Colonic mucosa (tissue), 4 donors: ENCODE data around the gene GPR75. TPM values are rescaled to one million over a fixed set of nuclear protein-coding genes. Genes with fewer than 3 reads are reported as not detected.

Experiments
- DNase-seq: peaks from one replicate; pipeline ENCODE4 v3.0.0-alpha.2; 2020
- H3K27ac ChIP-seq: fragments of 200-600 bp; one replicate; pipeline ENCODE4 v1.8.0; 2021
- H3K27me3 ChIP-seq: fragments of 200-600 bp; one replicate; pipeline ENCODE4 v1.8.0; 2021
- H3K36me3 ChIP-seq: fragments of 200-600 bp; one replicate; pipeline ENCODE4 v1.8.0; 2021
- H3K4me1 ChIP-seq: fragments of 200-600 bp; one replicate; pipeline ENCODE4 v1.8.0; 2021; ENCODE audit warnings: mild to moderate bottlenecking
- H3K4me3 ChIP-seq: fragments of 200-600 bp; one replicate; pipeline ENCODE4 v1.8.0; 2021
- H3K9ac ChIP-seq, 2 donors: one replicate each; pipeline ENCODE4 v1.7.0; 2013; ENCODE audit warnings: control low read depth in 2 of 2, low read depth in 2 of 2, low read length in 2 of 2
- H3K9me3 ChIP-seq: fragments of 200-600 bp; one replicate; pipeline ENCODE4 v1.8.0; 2021
- intact Hi-C: fragments of 100-400 bp; cut with DNase I; formaldehyde crosslinking; loops from one replicate; pipeline ENCODE4 v1.14.1; 2022
- total RNA-seq, 2 donors: library from RNA; stranded (reverse); fragmentation: NEBNext Ultra II Directional in 1 of 2; extraction: Animal tissue kit (Norgen Biotek cat#: 25700) in 1 of 2; gene quantifications; one replicate each; pipeline ENCODE4 v1.2.1, GENCODE V29; 2021
- TF ChIP-seq, protein P1 (sequence below): fragments of 200-600 bp; IDR thresholded peaks from one replicate; pipeline ENCODE4 v1.8.0; 2022; ENCODE audit warnings: antibody characterized with exemption, mild to moderate bottlenecking
- donor health status: healthy.
- donor health status: DM: no; HTN: no; CAD: no.
- donor health status: DM: no; HTN: no; CAD: no.

The GPR75 gene
- 1 to 10 TPM in 1 of 2 donors, under 1 TPM in 1; 0.58 to 1.1 TPM for total RNA-seq

DNA sequence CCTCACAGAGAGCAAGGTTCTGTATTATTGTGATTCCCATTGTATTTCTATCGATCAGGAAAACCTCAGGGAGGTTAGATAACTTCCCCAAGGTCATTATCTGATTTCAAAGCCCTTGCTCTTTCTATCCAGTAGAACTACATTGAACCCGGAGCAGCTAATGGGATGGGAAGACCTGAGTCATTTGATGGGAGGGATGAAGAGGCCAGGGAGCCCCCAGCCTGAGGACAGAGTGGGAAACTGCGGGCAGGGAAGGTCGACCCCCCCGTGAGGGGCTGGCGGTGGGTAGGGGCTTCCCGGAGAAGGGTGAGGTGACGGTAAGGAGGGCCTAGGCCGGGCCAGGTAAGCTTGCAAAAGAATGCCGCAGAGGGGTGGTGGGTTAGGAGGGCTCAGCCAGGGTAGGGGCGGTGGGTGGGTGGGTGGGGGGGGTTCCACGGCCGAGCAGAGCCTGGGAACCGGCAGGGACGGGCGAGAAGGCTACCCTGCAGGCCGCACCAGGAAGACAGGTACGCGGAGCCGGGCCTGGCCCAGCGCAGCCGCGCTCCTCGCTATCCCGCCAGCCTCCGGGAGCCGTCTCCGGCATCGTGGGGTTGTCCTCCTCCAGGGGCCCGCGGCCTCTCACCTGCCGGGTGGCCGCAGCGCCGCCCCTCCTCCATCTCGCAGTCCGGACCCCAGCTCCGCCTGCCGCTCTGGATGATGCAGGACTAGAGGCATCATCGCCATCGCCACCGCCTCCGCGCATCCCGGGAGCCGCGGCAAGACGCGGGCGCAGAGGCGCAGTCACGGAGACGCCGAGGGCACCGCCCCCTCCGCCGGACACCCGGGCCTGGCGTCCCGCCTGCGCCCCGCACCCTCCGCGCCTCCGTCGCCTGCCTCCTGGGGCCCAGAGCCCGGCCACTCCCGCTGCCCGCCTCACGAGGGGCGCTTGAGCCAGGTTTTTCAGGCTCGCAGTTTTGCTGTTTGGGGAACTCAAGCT, at the start of gene GPR75:
TSS of gene GPR75 (minus strand) at position 762 of the 976 bp plus-strand sequence. CDS start 5,211 bp downstream, outside the sequence.
- peak; percentile 17 for DNase-seq
- no peak within 1 kb of the TSS for H3K9ac ChIP-seq
- no peaks in the 10 kb centered on the region for H3K36me3 ChIP-seq
- intact Hi-C loops: no loop called here
- no peaks in the 10 kb centered on the region for H3K27me3 ChIP-seq
- TF ChIP-seq, protein P1, sequence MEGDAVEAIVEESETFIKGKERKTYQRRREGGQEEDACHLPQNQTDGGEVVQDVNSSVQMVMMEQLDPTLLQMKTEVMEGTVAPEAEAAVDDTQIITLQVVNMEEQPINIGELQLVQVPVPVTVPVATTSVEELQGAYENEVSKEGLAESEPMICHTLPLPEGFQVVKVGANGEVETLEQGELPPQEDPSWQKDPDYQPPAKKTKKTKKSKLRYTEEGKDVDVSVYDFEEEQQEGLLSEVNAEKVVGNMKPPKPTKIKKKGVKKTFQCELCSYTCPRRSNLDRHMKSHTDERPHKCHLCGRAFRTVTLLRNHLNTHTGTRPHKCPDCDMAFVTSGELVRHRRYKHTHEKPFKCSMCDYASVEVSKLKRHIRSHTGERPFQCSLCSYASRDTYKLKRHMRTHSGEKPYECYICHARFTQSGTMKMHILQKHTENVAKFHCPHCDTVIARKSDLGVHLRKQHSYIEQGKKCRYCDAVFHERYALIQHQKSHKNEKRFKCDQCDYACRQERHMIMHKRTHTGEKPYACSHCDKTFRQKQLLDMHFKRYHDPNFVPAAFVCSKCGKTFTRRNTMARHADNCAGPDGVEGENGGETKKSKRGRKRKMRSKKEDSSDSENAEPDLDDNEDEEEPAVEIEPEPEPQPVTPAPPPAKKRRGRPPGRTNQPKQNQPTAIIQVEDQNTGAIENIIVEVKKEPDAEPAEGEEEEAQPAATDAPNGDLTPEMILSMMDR: no peak
- peak within 1 kb of the TSS; percentile 33 for H3K4me3 ChIP-seq
- no peaks in the 10 kb centered on the region for H3K9me3 ChIP-seq
- H3K27ac ChIP-seq: no peak within 1 kb of the TSS
- no peaks in the 10 kb centered on the region for H3K4me1 ChIP-seq

DNA sequence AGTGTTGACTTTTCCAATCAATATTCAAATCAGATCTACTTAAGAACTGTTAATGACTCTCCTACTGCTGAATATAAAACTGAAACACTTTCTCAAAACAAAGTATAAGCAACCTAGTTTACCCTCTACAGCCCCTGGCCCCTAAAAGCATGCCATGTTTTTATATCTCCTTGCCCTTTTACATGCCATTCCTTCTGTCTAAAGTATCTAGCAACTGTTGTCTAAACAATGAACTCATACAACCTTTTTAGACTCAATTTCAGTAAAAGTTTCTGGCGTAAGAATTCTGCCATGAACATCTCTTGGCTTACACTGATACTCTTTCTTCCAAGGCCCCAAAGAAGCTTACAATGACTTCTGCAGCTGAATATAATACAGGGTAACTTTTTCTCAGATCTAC, 47.8 kb upstream of the GPR75 start:
- H3K9ac ChIP-seq: no peak overlapping the region
- no peak overlapping the region for H3K4me3 ChIP-seq
- peaks cover 15% of the 10 kb centered on the region for H3K36me3 ChIP-seq
- TF ChIP-seq, protein P1: no peak
- intact Hi-C loops: no loop called here
- no peak overlapping the region for H3K27ac ChIP-seq
- no peak for DNase-seq
- no peaks in the 10 kb centered on the region for H3K9me3 ChIP-seq
- H3K4me1 ChIP-seq: no peaks in the 10 kb centered on the region
- no peaks in the 10 kb centered on the region for H3K27me3 ChIP-seq

DNA sequence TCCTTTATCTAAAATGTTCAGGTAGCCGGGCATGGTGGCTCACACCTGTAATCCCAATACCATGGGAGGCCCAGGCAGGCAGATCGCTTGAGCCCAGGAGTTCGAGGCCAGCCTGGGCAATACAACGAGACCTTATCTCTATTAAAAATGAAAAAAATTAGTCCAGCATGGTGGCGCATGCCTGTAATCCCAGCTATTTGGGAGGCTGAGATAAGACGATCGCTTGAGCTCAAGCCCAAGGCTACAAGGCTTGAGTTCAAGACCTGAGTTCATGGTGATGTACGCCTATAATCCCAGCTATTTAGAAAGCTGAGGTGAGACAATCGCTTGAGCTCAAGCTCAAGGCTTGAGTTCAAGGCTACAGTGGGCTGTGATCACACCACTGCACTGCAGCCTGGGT, 45.6 kb upstream of the GPR75 start:
- intact Hi-C loops: no loop called here
- no peaks in the 10 kb centered on the region for H3K27me3 ChIP-seq
- peaks cover 22% of the 10 kb centered on the region for H3K36me3 ChIP-seq
- no peak for DNase-seq
- H3K9me3 ChIP-seq: no peaks in the 10 kb centered on the region
- no peak overlapping the region for H3K4me3 ChIP-seq
- H3K4me1 ChIP-seq: no peaks in the 10 kb centered on the region
- no peak overlapping the region for H3K27ac ChIP-seq
- no peak overlapping the region for H3K9ac ChIP-seq
- TF ChIP-seq, protein P1: no peak

DNA sequence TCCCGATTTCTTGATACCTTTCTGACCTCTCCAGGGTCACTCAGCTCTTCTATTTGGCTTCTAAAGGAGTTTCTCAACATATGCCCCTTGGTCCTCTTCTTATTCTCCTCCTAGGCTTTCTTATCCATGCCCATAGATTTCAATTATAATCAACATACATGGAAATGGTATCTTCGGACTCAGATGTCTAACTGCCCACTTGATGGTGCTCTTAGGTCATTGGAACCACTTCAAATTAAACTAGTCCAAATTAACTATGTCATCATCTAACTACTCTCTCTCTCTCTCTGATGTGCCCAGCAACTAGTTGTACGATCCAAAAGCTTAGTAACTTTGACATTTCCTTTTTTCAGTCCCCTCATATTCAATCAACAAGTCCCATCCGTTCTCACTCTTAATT, 43.2 kb upstream of the GPR75 start:
- Histone ChIP-seq H3K4me3 (no peak overlapping the region), H3K4me1 (no peaks in the 10 kb centered on the region), H3K27me3 (no peaks in the 10 kb centered on the region), H3K27ac (no peak overlapping the region), H3K36me3 (peaks cover 27% of the 10 kb centered on the region), H3K9me3 (no peaks in the 10 kb centered on the region), H3K9ac (no peak overlapping the region)
- intact Hi-C loops: no loop called here
- DNase-seq: no peak
- TF ChIP-seq, protein P1: no peak

DNA sequence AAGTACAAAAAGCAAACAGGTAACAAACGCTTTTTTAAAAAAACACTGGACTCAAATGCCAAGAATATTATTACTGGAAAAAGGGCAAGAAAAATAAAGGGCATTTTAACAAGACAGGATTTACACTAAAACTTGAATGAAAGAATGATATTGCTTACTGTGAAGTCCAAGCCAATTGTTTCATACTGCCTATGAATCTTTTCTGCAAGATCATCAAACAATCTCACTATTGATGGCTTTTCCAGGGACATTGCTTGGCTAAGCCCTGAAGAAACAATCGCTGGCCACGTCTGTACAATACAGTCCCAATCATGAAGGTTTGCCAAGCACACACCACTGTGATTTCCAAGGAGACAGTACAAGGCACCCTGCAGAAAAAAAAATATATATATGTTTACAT, 41.4 kb upstream of the GPR75 start:
- H3K36me3 ChIP-seq: peaks cover 14% of the 10 kb centered on the region
- H3K4me3 ChIP-seq: no peak overlapping the region
- TF ChIP-seq, protein P1: no peak
- H3K9ac ChIP-seq: no peak overlapping the region
- no peak for DNase-seq
- H3K9me3 ChIP-seq: no peaks in the 10 kb centered on the region
- H3K27ac ChIP-seq: no peak overlapping the region
- no peaks in the 10 kb centered on the region for H3K27me3 ChIP-seq
- no peaks in the 10 kb centered on the region for H3K4me1 ChIP-seq
- intact Hi-C loops: no loop called here
